ENCODE measurements around the gene CGB2. TPM values are rescaled to one million over a fixed set of nuclear protein-coding genes. Genes with fewer than 3 reads are reported as not detected.

Gene CGB2
- total RNA-seq, 1 experiment from 2014 or later, result not detected

Other genes with a start within 250 kb of the CGB2 start
- gene BCAT2, start 220.9 kb upstream of the CGB2 start, total RNA-seq (2014; rRNA removed; shearing (Covaris generic)), result 31.5 and 40.0 TPM in 2 replicates
- gene HSD17B14, start 195.4 kb upstream of the CGB2 start, total RNA-seq (2014; rRNA removed; shearing (Covaris generic)), result 9.9 and 18.0 TPM in 2 replicates
- gene PLEKHA4, start 163.3 kb upstream of the CGB2 start, total RNA-seq (2014; rRNA removed; shearing (Covaris generic)), result 20.6 and 25.6 TPM in 2 replicates
- 20.3 and 21.6 TPM in 2 replicates for gene PPP1R15A, start 159.5 kb upstream of the CGB2 start, total RNA-seq (2014; rRNA removed; shearing (Covaris generic))
- gene TULP2, start 133.1 kb upstream of the CGB2 start, total RNA-seq (2014; rRNA removed; shearing (Covaris generic)), result 0.52 and 1.1 TPM in 2 replicates
- gene NUCB1, start 131.6 kb upstream of the CGB2 start, total RNA-seq (2014; rRNA removed; shearing (Covaris generic)), result 173 and 203 TPM in 2 replicates
- gene DHDH, start 98.2 kb upstream of the CGB2 start, total RNA-seq (2014; rRNA removed; shearing (Covaris generic)), result not detected in 2 replicates
- gene BAX, start 77.0 kb upstream of the CGB2 start, total RNA-seq (2014; rRNA removed; shearing (Covaris generic)), result 57.8 and 72.6 TPM in 2 replicates
- 2,437 and 3,282 TPM in 2 replicates for gene FTL, start 66.6 kb upstream of the CGB2 start, total RNA-seq (2014; rRNA removed; shearing (Covaris generic))
- gene GYS1, start 38.6 kb upstream of the CGB2 start, total RNA-seq (2014; rRNA removed; shearing (Covaris generic)), result 35.2 and 50.2 TPM in 2 replicates
- gene RUVBL2, start 38.0 kb upstream of the CGB2 start, total RNA-seq (2014; rRNA removed; shearing (Covaris generic)), result 256 and 327 TPM in 2 replicates
- gene LHB, start 14.8 kb upstream of the CGB2 start, total RNA-seq (2014; rRNA removed; shearing (Covaris generic)), result not detected in 2 replicates
- not detected in 2 replicates for gene CGB3, start 7.6 kb upstream of the CGB2 start, total RNA-seq (2014; rRNA removed; shearing (Covaris generic))
- not detected in 2 replicates for gene CGB1, start 5.0 kb downstream of the CGB2 start, total RNA-seq (2014; rRNA removed; shearing (Covaris generic))
- gene CGB5, start 12.0 kb downstream of the CGB2 start, total RNA-seq (2014; rRNA removed; shearing (Covaris generic)), result not detected in 2 replicates
- not detected in 2 replicates for gene CGB8, start 17.2 kb downstream of the CGB2 start, total RNA-seq (2014; rRNA removed; shearing (Covaris generic))
- gene CGB7, start 25.9 kb downstream of the CGB2 start, total RNA-seq (2014; rRNA removed; shearing (Covaris generic)), result not detected in 2 replicates
- 0.81 and 1.2 TPM in 2 replicates for gene NTF4, start 32.9 kb downstream of the CGB2 start, total RNA-seq (2014; rRNA removed; shearing (Covaris generic))
- not detected in 2 replicates for gene KCNA7, start 40.8 kb downstream of the CGB2 start, total RNA-seq (2014; rRNA removed; shearing (Covaris generic))
- 338 and 397 TPM in 2 replicates for gene SNRNP70, start 53.6 kb downstream of the CGB2 start, total RNA-seq (2014; rRNA removed; shearing (Covaris generic))
- 2.2 and 4.1 TPM in 2 replicates for gene LIN7B, start 82.5 kb downstream of the CGB2 start, total RNA-seq (2014; rRNA removed; shearing (Covaris generic))
- gene C19orf73, start 87.3 kb downstream of the CGB2 start, total RNA-seq (2014; rRNA removed; shearing (Covaris generic)), result 1.4 and 3.2 TPM in 2 replicates
- 21.1 and 23.6 TPM in 2 replicates for gene PPFIA3, start 87.7 kb downstream of the CGB2 start, total RNA-seq (2014; rRNA removed; shearing (Covaris generic))
- gene HRC, start 123.5 kb downstream of the CGB2 start, total RNA-seq (2014; rRNA removed; shearing (Covaris generic)), result 0.45 and 0.81 TPM in 2 replicates
- 10.2 and 12.8 TPM in 2 replicates for gene TRPM4, start 125.9 kb downstream of the CGB2 start, total RNA-seq (2014; rRNA removed; shearing (Covaris generic))